ENCODE data around the gene TTLL7.

TTLL7 gene

DNA sequence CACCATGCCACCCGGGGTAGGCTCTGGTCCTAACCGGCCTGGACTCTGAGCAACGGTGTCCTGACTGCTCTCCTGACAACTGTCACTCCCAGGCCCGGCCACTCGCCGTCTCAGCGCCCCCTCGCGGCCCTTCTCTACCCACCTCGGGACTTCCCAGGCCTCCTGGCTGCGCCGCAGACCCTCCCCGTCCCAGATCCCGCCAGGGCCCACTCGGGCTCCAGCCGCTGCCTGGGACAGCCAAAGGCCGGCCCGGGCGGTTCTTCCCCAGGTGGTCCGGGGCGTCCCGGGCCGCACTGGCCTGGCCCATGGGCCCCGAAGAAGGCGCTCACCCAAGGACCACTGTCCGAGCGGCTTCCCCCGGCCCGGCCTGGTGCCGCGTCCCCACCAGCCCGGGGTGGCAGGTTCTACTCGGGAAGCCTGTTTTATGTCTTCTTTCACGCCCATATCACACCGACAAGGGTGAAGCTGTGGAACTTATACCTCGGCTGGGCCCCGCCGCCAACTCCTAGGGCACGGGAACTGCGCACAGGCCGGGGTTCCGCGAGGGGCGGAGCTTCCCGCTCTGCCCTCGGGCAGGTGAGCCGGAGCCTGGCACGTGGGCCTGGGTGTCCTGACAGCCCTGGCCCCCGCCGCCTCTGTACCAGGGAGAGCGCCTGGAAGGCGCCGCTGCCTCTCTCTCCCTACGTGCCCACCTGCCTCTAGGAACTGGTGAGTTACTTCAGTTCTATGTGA is 138.3 kb downstream of the TTLL7 start:
- DNase-seq, result peak; percentile 37 to 45 (median 41)

GRCh38 chr1:83857716-83858115 is 141.2 kb downstream of the TTLL7 start:
- no peak for DNase-seq

DNA sequence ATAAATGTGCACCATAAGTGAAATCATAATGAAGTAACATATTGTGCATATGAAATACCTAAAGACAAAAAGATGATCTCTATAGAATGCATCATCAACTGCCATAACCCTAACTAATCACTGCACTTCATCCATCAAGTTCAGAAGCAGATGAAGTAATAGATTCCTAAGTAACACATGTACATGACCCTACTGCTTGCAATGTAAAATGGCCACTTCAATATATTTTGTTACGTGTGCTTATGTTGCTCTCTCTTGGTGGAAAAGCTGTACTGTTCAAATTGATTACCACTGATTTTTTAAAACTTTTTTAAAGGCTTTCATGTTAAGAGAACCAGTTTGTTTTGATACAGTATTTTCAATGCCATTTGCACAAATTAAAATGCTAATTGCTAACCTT is 141.8 kb downstream of the TTLL7 start:
- DNase-seq, result no peak

DNA sequence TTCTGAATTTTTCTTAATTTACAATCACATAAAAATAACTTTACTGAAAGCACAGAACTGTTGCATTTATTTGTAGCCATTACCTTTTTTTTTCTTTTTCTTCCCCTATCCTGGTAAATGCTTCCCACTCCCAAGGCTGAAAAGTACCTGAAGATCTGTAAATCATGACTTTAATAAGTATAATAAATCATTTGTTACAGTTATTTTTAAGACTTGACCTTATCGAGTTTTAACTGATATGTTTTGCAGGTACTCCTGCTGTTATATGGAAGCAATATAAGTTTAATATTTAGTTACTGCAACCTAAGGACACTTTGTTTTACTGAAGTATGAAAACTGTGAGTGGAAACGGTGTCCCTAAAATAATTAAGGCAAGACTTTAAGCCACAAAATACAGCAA is 142.6 kb downstream of the TTLL7 start:
- DNase-seq, result no peak

GRCh38 chr1:83854456-83854855 is 144.5 kb downstream of the TTLL7 start:
- DNase-seq, result no peak

DNA sequence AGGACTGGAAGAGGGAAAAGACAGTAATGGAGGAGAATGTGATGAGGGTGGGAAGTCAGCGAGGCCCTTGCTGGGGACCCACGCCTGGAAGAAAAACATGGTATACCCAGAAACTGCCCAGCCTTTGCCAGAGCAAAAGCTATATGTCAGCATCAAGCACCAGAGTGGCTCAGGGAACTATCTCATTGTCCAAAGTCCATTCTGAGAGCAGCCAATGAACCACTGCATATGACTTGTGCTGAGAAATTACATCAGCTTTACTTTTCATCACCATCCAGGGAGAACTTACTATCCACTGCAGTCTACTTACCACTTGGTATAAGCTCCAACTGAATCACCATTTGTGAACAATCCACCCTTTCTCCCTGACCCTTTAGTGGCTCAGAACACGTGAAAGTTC is 148.1 kb downstream of the TTLL7 start:
- DNase-seq, result no peak

DNA sequence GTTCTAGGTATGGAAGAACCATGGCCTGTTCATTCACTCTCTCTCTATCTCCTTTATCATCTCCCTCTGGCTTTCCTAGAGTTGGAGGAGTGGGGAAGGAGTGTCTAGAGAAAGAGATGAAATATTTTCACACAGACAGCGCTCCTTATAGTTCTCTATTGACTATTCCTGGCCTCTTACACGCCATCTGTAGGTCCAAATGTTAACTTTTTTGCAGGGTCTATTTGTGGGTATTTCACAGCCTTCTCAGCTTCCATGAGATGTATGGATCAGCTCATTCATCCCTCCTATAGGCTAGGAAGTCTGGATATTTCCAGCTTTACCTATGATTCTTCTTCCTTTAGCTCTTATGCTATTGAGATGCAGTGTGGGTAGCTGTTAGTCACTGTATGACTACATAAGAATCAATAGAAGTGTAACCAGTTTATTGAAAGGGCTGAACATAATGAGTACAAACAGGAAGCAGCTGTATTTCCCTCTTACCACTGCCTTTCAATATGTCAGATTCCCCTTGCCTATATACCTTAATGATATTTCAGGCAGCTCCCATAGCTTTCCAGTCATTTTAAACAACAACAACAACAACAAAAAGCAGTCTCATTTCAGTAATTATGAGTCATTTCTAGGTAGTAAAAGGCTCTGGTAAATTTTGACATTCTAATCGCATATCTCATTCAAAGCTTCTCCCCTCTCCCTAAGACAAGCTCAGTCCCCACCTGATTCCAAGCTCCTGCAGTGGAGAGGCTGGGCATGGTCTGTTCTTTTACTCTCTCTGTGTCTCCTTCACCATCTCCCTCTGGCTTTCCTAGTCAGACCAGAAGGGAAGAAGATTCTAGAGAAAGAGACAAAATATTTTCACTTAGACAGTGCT is 149.5 kb downstream of the TTLL7 start:
- DNase-seq, result no peak

DNA sequence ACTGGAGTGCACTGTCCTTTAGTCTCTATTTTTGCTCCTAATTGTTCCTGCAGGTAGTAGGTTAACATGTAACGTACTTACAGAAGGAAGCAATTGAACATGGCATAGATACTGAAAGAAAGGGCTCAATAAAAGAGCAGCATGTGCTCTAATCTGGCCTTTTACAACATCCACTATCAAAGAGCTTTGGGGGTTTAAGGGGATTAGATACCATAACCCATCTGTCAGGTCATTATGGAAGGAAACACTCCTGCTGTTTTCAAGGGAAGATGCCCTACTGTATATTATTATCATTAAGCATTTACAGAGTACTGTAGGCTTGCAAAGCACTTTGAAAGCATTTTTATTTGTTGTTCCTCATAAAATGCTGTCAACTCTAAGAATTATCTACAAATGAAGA is 152.8 kb downstream of the TTLL7 start:
- no peak for DNase-seq

GRCh38 chr1:83845437-83846071 is 153.4 kb downstream of the TTLL7 start:
- no peak for DNase-seq

DNA sequence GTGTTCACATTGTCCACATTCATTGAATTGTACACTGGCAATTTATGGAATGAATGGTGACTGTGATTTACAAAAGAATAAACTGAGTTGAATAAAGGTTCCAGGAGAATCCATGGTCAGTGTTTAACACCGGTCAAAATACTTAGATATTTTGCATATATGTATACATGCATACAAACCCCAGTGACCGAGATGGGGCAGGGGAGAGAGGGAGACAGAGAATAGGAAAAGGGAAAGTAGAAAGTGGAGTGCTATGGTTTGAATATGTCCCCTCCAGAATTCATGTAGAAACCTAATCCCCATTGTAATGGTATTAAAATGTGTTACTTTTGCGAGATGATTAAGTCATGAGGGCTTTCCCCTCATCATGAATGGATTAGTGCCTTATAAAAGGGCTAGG is 154.4 kb downstream of the TTLL7 start:
- no peak for DNase-seq

- no peak for DNase-seq
Observed at GRCh38 chr1:83839566-83840173, 159.3 kb downstream of the TTLL7 start.

GRCh38 chr1:83838573-83838972 is 160.4 kb downstream of the TTLL7 start:
- DNase-seq, result no peak

- DNase-seq, result no peak
Observed at GRCh38 chr1:83836543-83836942, 162.4 kb downstream of the TTLL7 start.

DNA sequence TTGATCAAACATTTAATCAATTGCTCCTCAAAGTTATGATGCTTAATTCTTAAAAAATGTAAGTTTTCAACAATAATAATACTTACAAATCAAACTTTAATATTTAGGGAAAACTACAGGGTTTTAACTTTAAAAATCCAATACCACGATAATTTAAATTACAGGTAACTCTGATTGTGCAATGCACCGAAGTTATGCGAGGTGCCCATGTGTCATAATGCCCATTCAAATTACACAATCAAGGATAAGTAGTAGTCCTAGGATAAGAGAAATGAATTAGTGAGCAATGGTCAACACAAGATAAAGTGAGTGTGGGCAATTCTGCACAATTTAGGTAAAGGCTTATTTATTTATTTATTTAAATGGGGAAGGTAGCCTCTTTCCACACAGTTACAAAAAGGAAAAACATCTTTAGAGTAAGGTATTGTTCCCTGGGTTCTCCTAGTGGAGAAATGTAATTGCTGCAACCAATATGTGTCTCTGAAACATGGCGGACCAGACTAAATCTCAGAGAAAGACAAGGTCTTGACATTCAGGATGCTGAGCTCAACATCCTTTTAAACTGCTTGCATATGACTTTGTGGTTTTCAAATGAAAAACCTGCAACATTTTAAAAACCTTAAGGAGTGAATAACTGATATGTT is 164.2 kb downstream of the TTLL7 start:
- DNase-seq, result no peak

DNA sequence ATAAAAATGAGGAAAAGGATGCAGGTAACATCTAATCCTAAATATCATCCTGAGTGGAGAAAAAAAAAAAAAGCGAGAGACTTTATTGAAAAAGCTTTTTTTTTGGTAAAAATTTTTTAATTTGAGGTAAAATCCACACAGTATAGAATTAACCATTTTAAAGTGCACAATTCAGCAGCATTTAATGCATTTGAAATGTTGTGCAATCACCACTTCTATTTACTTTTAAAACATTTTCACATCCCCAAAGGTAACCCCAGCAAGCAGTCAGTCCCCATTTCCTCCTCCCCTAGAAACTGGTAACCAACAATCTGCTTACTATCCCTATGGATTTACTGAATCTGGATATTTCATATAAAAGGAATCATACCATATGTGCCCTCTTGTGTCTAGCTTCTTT is 166.7 kb downstream of the TTLL7 start:
- DNase-seq, result no peak

- no peak for DNase-seq
Observed at GRCh38 chr1:83829106-83829505, 169.8 kb downstream of the TTLL7 start.

DNA sequence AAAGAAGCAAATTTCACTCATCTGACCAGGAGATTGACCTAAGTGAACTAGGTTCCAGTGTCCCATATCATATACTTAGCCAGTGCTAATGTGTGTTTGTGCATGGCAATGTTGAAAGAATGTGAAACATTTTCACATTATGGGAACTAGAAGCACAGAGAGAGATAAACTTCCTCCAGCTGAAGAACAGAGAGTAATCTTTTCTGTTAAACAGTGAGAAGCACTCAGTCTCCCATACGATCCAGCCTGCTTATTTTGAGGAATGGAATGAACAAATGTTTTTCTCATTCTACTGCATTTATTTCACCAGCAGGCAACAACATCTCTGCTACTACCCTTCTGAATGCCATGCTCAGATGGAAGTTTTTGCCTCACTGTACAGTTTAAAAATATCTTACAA is 170.5 kb downstream of the TTLL7 start:
- no peak for DNase-seq

- no peak for DNase-seq
Observed at GRCh38 chr1:83827741-83828140, 171.2 kb downstream of the TTLL7 start.

- no peak for DNase-seq
Observed at GRCh38 chr1:83822208-83822607, 176.7 kb downstream of the TTLL7 start.

DNA sequence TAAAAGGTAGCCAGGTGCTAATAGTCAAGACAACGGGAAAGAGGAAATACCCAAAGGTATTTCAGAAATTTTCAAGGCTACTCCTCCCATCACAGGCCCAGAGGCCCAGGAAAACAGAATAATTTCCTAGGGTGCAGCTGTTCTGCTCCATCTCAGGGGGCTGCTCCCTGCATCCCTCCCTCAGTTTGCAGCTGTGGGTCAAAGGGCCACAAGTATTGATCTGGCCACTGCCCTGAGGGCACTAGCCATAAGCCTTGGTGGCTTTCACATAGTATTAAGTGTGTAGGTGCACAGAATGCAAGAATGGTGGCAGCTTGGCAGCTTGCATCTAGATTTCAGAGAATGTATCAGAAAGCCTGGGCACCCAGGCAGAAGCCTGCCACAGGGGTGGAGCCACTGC is 179.5 kb downstream of the TTLL7 start:
- DNase-seq, result no peak

- DNase-seq, result no peak
Observed at GRCh38 chr1:83818916-83819315, 180.0 kb downstream of the TTLL7 start.

DNA sequence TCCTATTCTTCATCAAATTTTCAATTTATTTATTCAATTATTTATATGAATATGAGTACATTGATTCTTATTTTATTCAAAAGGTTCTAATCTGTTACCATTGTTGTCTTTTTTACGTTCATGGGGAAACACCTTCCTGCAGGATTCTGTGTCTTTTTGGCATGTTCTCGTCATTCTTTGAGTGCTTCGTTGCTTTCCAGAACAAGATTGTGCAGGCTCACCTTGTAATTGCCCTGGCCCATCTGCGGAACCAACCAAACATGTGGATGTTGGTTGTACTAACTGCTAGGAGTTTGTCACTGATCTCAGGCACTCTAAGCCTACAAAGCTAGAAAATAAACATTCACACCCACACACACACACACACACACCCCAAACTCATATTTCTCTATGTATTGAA is 182.1 kb downstream of the TTLL7 start:
- no peak for DNase-seq

GRCh38 chr1:83815330-83815729 is 183.6 kb downstream of the TTLL7 start:
- no peak for DNase-seq
